Nephron progenitor cell (in vitro differentiated cells): ENCODE results near the gene HMCN1.

ENCODE experiments used
- DNase-seq: peaks from one replicate; pipeline ENCODE4 v3.0.0; 2021
- H3K27ac Mint-ChIP-seq: 2 replicates; pipeline ENCODE4 v1.8.0; 2021; ENCODE audit warnings: mild to moderate bottlenecking, moderate library complexity, mixed read lengths
- H3K27me3 Mint-ChIP-seq: 2 replicates; pipeline ENCODE4 v1.8.0; 2021; ENCODE audit warnings: mild to moderate bottlenecking, low read depth, mixed read lengths; ENCODE audit not compliant: poor library complexity
- H3K36me3 Mint-ChIP-seq: 2 replicates; pipeline ENCODE4 v1.8.0; 2021; ENCODE audit warnings: low read depth, mixed read lengths
- H3K4me1 Mint-ChIP-seq: 2 replicates; pipeline ENCODE4 v1.8.0; 2021; ENCODE audit warnings: mixed read lengths
- H3K4me3 Mint-ChIP-seq: 2 replicates; pipeline ENCODE4 v1.8.0; 2021; ENCODE audit warnings: mild to moderate bottlenecking, moderate library complexity, mixed read lengths
- H3K9me3 Mint-ChIP-seq: 2 replicates; pipeline ENCODE4 v1.8.0; 2021; ENCODE audit warnings: mild to moderate bottlenecking, moderate library complexity, mixed read lengths
- CTCF ChIP-seq: fragments of 200-600 bp; sonication (generic); IDR thresholded peaks from 2 replicates; pipeline ENCODE4 v1.5.0; 2021; ENCODE audit warnings: antibody characterized with exemption

HMCN1 gene

GRCh38 chr1:185821612-185822385 is 87.6 kb downstream of the HMCN1 start:
- no peak for TF ChIP-seq CTCF
- Mint-ChIP-seq H3K36me3 (peaks cover 4% of the 10 kb centered on the region), H3K4me3 (no peak overlapping the region), H3K27me3 (no peaks in the 10 kb centered on the region), H3K4me1 (peaks cover 9% of the 10 kb centered on the region), H3K27ac (peak overlapping the region; percentile 15), H3K9me3 (no peaks in the 10 kb centered on the region)
- no peak for DNase-seq

GRCh38 chr1:185823467-185823866 is 89.3 kb downstream of the HMCN1 start:
- no peak for DNase-seq
- Mint-ChIP-seq H3K4me1 (peaks cover 9% of the 10 kb centered on the region), H3K4me3 (no peak overlapping the region), H3K27me3 (no peaks in the 10 kb centered on the region), H3K36me3 (peaks cover 8% of the 10 kb centered on the region), H3K27ac (no peak overlapping the region), H3K9me3 (no peaks in the 10 kb centered on the region)
- TF ChIP-seq CTCF = no peak

- H3K27ac Mint-ChIP-seq = peak overlapping the region; percentile 28
Measured at GRCh38 chr1:185824106-185824505, 89.9 kb downstream of the HMCN1 start.

GRCh38 chr1:185825556-185825955 is 91.4 kb downstream of the HMCN1 start:
- H3K27ac Mint-ChIP-seq = peak overlapping the region; percentile 4
- no peak overlapping the region for H3K4me3 Mint-ChIP-seq
- no peaks in the 10 kb centered on the region for H3K27me3 Mint-ChIP-seq
- TF ChIP-seq CTCF = no peak
- peaks cover 11% of the 10 kb centered on the region for H3K9me3 Mint-ChIP-seq
- peaks cover 16% of the 10 kb centered on the region for H3K36me3 Mint-ChIP-seq
- H3K4me1 Mint-ChIP-seq = peaks cover 9% of the 10 kb centered on the region
- no peak for DNase-seq

More at GRCh38 chr1:185824106-185824505, 89.9 kb downstream of the HMCN1 start:
- no peaks in the 10 kb centered on the region for H3K9me3 Mint-ChIP-seq
- no peak for TF ChIP-seq CTCF
- H3K4me1 Mint-ChIP-seq = peaks cover 9% of the 10 kb centered on the region
- H3K4me3 Mint-ChIP-seq = no peak overlapping the region
- no peaks in the 10 kb centered on the region for H3K27me3 Mint-ChIP-seq
- peaks cover 7% of the 10 kb centered on the region for H3K36me3 Mint-ChIP-seq
- no peak for DNase-seq

- Mint-ChIP-seq H3K9me3 (peaks cover 11% of the 10 kb centered on the region), H3K36me3 (peaks cover 10% of the 10 kb centered on the region), H3K27ac (no peak overlapping the region), H3K27me3 (no peaks in the 10 kb centered on the region), H3K4me3 (no peak overlapping the region), H3K4me1 (peaks cover 7% of the 10 kb centered on the region)
- no peak for DNase-seq
- no peak for TF ChIP-seq CTCF
Measured at GRCh38 chr1:185834371-185834905, 100.2 kb downstream of the HMCN1 start.

- Mint-ChIP-seq H3K4me1 (peaks cover 7% of the 10 kb centered on the region), H3K4me3 (no peak overlapping the region), H3K36me3 (peaks cover 3% of the 10 kb centered on the region), H3K27ac (no peak overlapping the region), H3K27me3 (no peaks in the 10 kb centered on the region), H3K9me3 (peaks cover 4% of the 10 kb centered on the region)
- TF ChIP-seq CTCF = no peak
- no peak for DNase-seq
Measured at GRCh38 chr1:185835191-185835590, 101.0 kb downstream of the HMCN1 start.
